H1 (cell line): Measurements from ENCODE around the gene RAD51B. TPM values are rescaled to one million over a fixed set of nuclear protein-coding genes. Genes with fewer than 3 reads are reported as not detected.

ENCODE experiments used
- CTCF ChIA-PET: fragments of 300-600 bp; sonication (Branson Sonifier 250); formaldehyde crosslinking; loops from one replicate; lab custom pipeline; 2021; ENCODE audit not compliant: partially characterized antibody; lab: Charles Lee
- POLR2A ChIA-PET: fragments of 300-600 bp; sonication (Branson Sonifier 250); formaldehyde crosslinking; loops from one replicate; lab custom pipeline; 2021; ENCODE audit warnings: inconsistent platforms; ENCODE audit not compliant: partially characterized antibody; lab: Charles Lee
- DNase-seq, 2 experiments: peaks; one replicate each; pipeline versions ENCODE4 v3.0.0 to v3.0.0-alpha.2; 2010 to 2022; ENCODE audit warnings: low spot score in 2 of 2, low read depth in 1 of 2, mixed read lengths in 1 of 2
- FAIRE-seq: peaks from 2 replicates; lab custom pipeline; 2011; peaks lifted over from hg19 to GRCh38; lab: Jason Lieb, UNC
- H2AFZ ChIP-seq: 2 replicates; pipeline ENCODE4 v1.8.1; 2012; ENCODE audit warnings: low read length, inconsistent platforms
- H2AK5ac ChIP-seq: 2 replicates; pipeline ENCODE4 v1.6.1; 2013; ENCODE audit warnings: low read depth, low read length
- H2BK120ac ChIP-seq: replicated peaks from 2 replicates; pipeline ENCODE3; 2013; ENCODE audit warnings: low read depth, low read length, inconsistent platforms
- H2BK12ac ChIP-seq: 2 replicates; pipeline ENCODE4 v1.6.1; 2013; ENCODE audit warnings: low read depth, low read length
- H2BK15ac ChIP-seq: 2 replicates; pipeline ENCODE4 v1.6.1; 2013; ENCODE audit warnings: low read length
- H2BK20ac ChIP-seq: 2 replicates; pipeline ENCODE4 v1.6.1; 2013; ENCODE audit warnings: low read length
- H2BK5ac ChIP-seq: 2 replicates; pipeline ENCODE4 v1.6.1; 2013; ENCODE audit warnings: low read depth, low read length
- H3K14ac ChIP-seq: 2 replicates; pipeline ENCODE4 v1.6.1; 2013; ENCODE audit warnings: inconsistent platforms; ENCODE audit not compliant: insufficient read length
- H3K18ac ChIP-seq: 2 replicates; pipeline ENCODE4 v1.6.1; 2013; ENCODE audit warnings: low read length; ENCODE audit errors: extremely low read depth
- H3K23ac ChIP-seq: 2 replicates; pipeline ENCODE4 v1.6.1; 2013; ENCODE audit warnings: inconsistent platforms; ENCODE audit not compliant: insufficient read length
- H3K23me2 ChIP-seq: 2 replicates; pipeline ENCODE4 v1.6.1; 2013; ENCODE audit warnings: low read depth, low read length
- H3K27ac ChIP-seq: 2 replicates; pipeline ENCODE4 v1.6.1; 2011; ENCODE audit warnings: low read depth, low read length, inconsistent platforms
- H3K27me3 ChIP-seq, 4 experiments: replicated peaks in 1 of 4; 1 replicate in 1 of 4; 2 replicates in 3 of 4; pipeline versions ENCODE4 v1.6.1 to v1.8.1; 2011 to 2013; ENCODE audit warnings: low read length in 3 of 4, mild to moderate bottlenecking in 3 of 4, inconsistent platforms in 2 of 4, mixed read lengths in 2 of 4, moderate library complexity in 1 of 4; ENCODE audit not compliant: control insufficient read depth in 3 of 4, insufficient read depth in 3 of 4; ENCODE audit errors: extremely low read depth in 1 of 4
- H3K36me3 ChIP-seq, 4 experiments: 2 replicates each; pipeline versions ENCODE4 v1.6.1 to v1.8.1; 2011 to 2013; ENCODE audit warnings: mild to moderate bottlenecking in 4 of 4, low read length in 3 of 4, moderate library complexity in 2 of 4, control low read depth in 1 of 4, inconsistent platforms in 1 of 4; ENCODE audit not compliant: insufficient read depth in 4 of 4, control insufficient read depth in 2 of 4
- H3K4ac ChIP-seq: replicated peaks from 2 replicates; pipeline ENCODE3; 2013; ENCODE audit warnings: low read length, low read depth, mixed read lengths, inconsistent platforms; ENCODE audit not compliant: insufficient read length
- H3K4me1 ChIP-seq, 4 experiments: replicated peaks in 1 of 4; 1 replicate in 1 of 4; 2 replicates in 3 of 4; pipeline versions ENCODE4 v1.6.1 to v1.8.1; 2011 to 2013; ENCODE audit warnings: low read length in 3 of 4, inconsistent platforms in 2 of 4, mixed read lengths in 1 of 4; ENCODE audit not compliant: insufficient read depth in 4 of 4, control insufficient read depth in 3 of 4
- H3K4me2 ChIP-seq, 2 experiments: 2 replicates each; pipeline versions ENCODE4 v1.6.1 to v1.8.1; 2011 to 2013; ENCODE audit warnings: low read depth in 2 of 2, low read length in 2 of 2, control low read depth in 1 of 2, inconsistent platforms in 1 of 2, mild to moderate bottlenecking in 1 of 2; ENCODE audit not compliant: insufficient read depth in 1 of 2
- H3K4me3 ChIP-seq, 4 experiments: fragments of 200-600, 300-600 bp in 1 of 4; sonication (generic), shearing (Covaris generic), sonication (Bioruptor Twin) in 1 of 4; 2 replicates each; pipeline versions ENCODE4 v1.5.1 to v1.8.1; 2011 to 2016; ENCODE audit warnings: low read length in 4 of 4, low read depth in 3 of 4, control low read depth in 2 of 4, inconsistent platforms in 2 of 4, mild to moderate bottlenecking in 2 of 4, mixed read lengths in 1 of 4, moderate library complexity in 1 of 4; ENCODE audit not compliant: insufficient read depth in 2 of 4; ENCODE audit errors: extremely low read depth in 1 of 4
- H3K56ac ChIP-seq: replicated peaks from 2 replicates; pipeline ENCODE3; 2013; ENCODE audit warnings: low read depth, mild to moderate bottlenecking, mixed read lengths, low read length, inconsistent platforms; ENCODE audit not compliant: insufficient read length
- H3K79me1 ChIP-seq: 2 replicates; pipeline ENCODE4 v1.6.1; 2013; ENCODE audit warnings: low read depth, low read length, control low read depth
- H3K79me2 ChIP-seq, 2 experiments: 2 replicates each; pipeline versions ENCODE4 v1.6.1 to v1.8.1; 2012 to 2013; ENCODE audit warnings: low read length in 2 of 2, mild to moderate bottlenecking in 2 of 2, inconsistent platforms in 1 of 2; ENCODE audit not compliant: insufficient read depth in 2 of 2, control insufficient read depth in 1 of 2
- H3K9ac ChIP-seq, 4 experiments: replicated peaks in 1 of 4; 1 replicate in 1 of 4; 2 replicates in 3 of 4; pipeline versions ENCODE4 v1.6.1 to v1.8.1; 2011 to 2013; ENCODE audit warnings: low read depth in 3 of 4, low read length in 3 of 4, control low read depth in 2 of 4, mild to moderate bottlenecking in 2 of 4, moderate library complexity in 2 of 4, inconsistent platforms in 1 of 4; ENCODE audit errors: extremely low read depth in 1 of 4
- H3K9me3 ChIP-seq, 2 experiments: 2 replicates each; pipeline versions ENCODE4 v1.6.1 to v1.8.1; 2012 to 2013; ENCODE audit warnings: mild to moderate bottlenecking in 2 of 2, moderate library complexity in 2 of 2, control low read depth in 1 of 2, inconsistent platforms in 1 of 2, low read depth in 1 of 2, low read length in 1 of 2, mixed read lengths in 1 of 2; ENCODE audit not compliant: insufficient read depth in 2 of 2
- H4K20me1 ChIP-seq, 2 experiments: replicated peaks in 1 of 2; 2 replicates each; pipeline versions ENCODE3 to v1.8.1; 2011 to 2013; ENCODE audit warnings: inconsistent platforms in 2 of 2, low read length in 2 of 2, mild to moderate bottlenecking in 1 of 2; ENCODE audit not compliant: insufficient read depth in 2 of 2, control insufficient read depth in 1 of 2
- H4K5ac ChIP-seq: 2 replicates; pipeline ENCODE4 v1.6.1; 2013; ENCODE audit warnings: low read length, low read depth, mixed read lengths, inconsistent platforms; ENCODE audit not compliant: insufficient read length
- H4K8ac ChIP-seq: 2 replicates; pipeline ENCODE4 v1.8.0; 2013; ENCODE audit warnings: mild to moderate bottlenecking, moderate library complexity, low read length, inconsistent platforms; ENCODE audit not compliant: insufficient read depth; ENCODE audit errors: extremely low read depth
- H4K91ac ChIP-seq: replicated peaks from 2 replicates; pipeline ENCODE3; 2013; ENCODE audit warnings: low read length, mixed read lengths, inconsistent platforms; ENCODE audit not compliant: insufficient read length
- CTBP2 ChIP-seq: IDR thresholded peaks from 2 replicates; pipeline ENCODE4 v1.7.0; 2011; ENCODE audit warnings: borderline replicate concordance, mild to moderate bottlenecking, moderate library complexity, mixed read lengths, low read length; ENCODE audit not compliant: insufficient read depth, insufficient read length
- GABPA ChIP-seq: IDR thresholded peaks from 2 replicates; pipeline ENCODE4 v1.6.1; 2011; ENCODE audit warnings: mild to moderate bottlenecking, low read length, moderate library complexity, borderline replicate concordance; ENCODE audit not compliant: insufficient read depth
- GTF2F1 ChIP-seq: IDR thresholded peaks from 2 replicates; pipeline ENCODE4 v1.6.1; 2012; ENCODE audit warnings: low read depth, low read length, improper control_type of control experiment, borderline replicate concordance
- HDAC6 ChIP-seq: IDR thresholded peaks from one replicate; pipeline ENCODE4 v1.7.1; 2012; ENCODE audit warnings: low read depth, mild to moderate bottlenecking, inconsistent platforms, low read length, moderate library complexity
- KDM4A ChIP-seq: IDR thresholded peaks from one replicate; pipeline ENCODE4 v1.7.1; 2012; ENCODE audit warnings: low read depth, mild to moderate bottlenecking, moderate library complexity, low read length, inconsistent platforms; ENCODE audit not compliant: severe bottlenecking
- PHF8 ChIP-seq: fragments of 200-600 bp; sonication (generic); conservative IDR thresholded peaks from 2 replicates; pipeline ENCODE4 v1.7.1; 2012; ENCODE audit warnings: low read depth, mild to moderate bottlenecking, inconsistent platforms, low read length, moderate library complexity
- POLR2AphosphoS5 ChIP-seq: IDR thresholded peaks from 2 replicates; pipeline ENCODE4 v1.6.1; 2011; ENCODE audit warnings: low read depth, low read length
- SAP30 ChIP-seq: fragments of 300-600 bp; sonication (generic); IDR thresholded peaks from 2 replicates; pipeline ENCODE4 v1.7.1; 2012; ENCODE audit warnings: low read length, moderate library complexity, mild to moderate bottlenecking, inconsistent platforms; ENCODE audit not compliant: insufficient read depth, insufficient replicate concordance
- SP2 ChIP-seq: IDR thresholded peaks from 2 replicates; pipeline ENCODE4 v1.6.1; 2012; ENCODE audit warnings: mild to moderate bottlenecking, low read length, inconsistent platforms
- SRF ChIP-seq: IDR thresholded peaks from 2 replicates; pipeline ENCODE4 v1.6.1; 2011; ENCODE audit warnings: mild to moderate bottlenecking, low read depth, low read length, moderate library complexity
- TAF1 ChIP-seq: IDR thresholded peaks from 2 replicates; pipeline ENCODE4 v1.6.1; 2011; ENCODE audit warnings: mild to moderate bottlenecking, low read depth, low read length
- TCF12 ChIP-seq: IDR thresholded peaks from 2 replicates; pipeline ENCODE4 v1.6.1; 2011; ENCODE audit warnings: low read depth, mild to moderate bottlenecking, low read length
- TEAD4 ChIP-seq: IDR thresholded peaks from 2 replicates; pipeline ENCODE4 v1.6.1; 2012; ENCODE audit warnings: low read depth, low read length, inconsistent platforms, mixed read lengths
- YY1 ChIP-seq: IDR thresholded peaks from 2 replicates; pipeline ENCODE4 v1.6.1; 2011; ENCODE audit warnings: low read depth, mild to moderate bottlenecking, low read length
- WGBS, 2 experiments: shearing (Covaris generic) in 1 of 2; methylation state at CpG; one replicate each; pipeline versions ENCODE4 v1.1.6 to v1.1.7; 2013 to 2015; ENCODE audit warnings: low lambda C conversion rate in 2 of 2, mixed read lengths in 2 of 2, inconsistent platforms in 1 of 2, low coverage in 1 of 2, missing lambda C conversion rate in 1 of 2; ENCODE audit not compliant: insufficient replicate concordance in 2 of 2, insufficient coverage in 1 of 2, insufficient read length in 1 of 2; ENCODE audit errors: extremely low coverage in 1 of 2, missing lambda C conversion rate in 1 of 2; 5-methylcytosine and 5-hydroxymethylcytosine counted together
- polyA plus RNA-seq, 7 experiments: library from polyadenylated mRNA; depleted of rRNA in 3 of 7; stranded (reverse) in 5 of 7; unstranded in 2 of 7; fragments of >200 nt in 5 of 7; fragments of 200-250 nt in 2 of 7; gene quantifications; 1 replicate in 5 of 7; 2 replicates in 1 of 7; 4 replicates in 1 of 7; pipeline versions ENCODE4 v1.2.1 to v1.2.3, GENCODE V29; 2011 to 2013; ENCODE audit warnings: missing spikeins in 2 of 7, mixed read lengths in 2 of 7
- total RNA-seq: library from RNA; stranded (reverse); fragmentation: NEBNext Ultra II Directional; extraction: Animal tissue kit (Norgen Biotek cat#: 25700); gene quantifications from 2 replicates; pipeline ENCODE4 v1.2.1, GENCODE V29; 2021

Gene RAD51B
- total and polyA plus RNA-seq, 2 of the 8 experiments (the other 6 are each of a cell fraction or from before 2014, with no cell fraction given) = 3.9 to 14.9 TPM

- ChIA-PET POLR2A (no interaction called here), CTCF (no interaction called here)
- H4K5ac ChIP-seq = no peak overlapping the region
- H4K8ac ChIP-seq = no peak overlapping the region; the same call in 1 of the 2 replicates
- no peaks in the 10 kb centered on the region for H3K23me2 ChIP-seq
- H3K18ac ChIP-seq = no peak overlapping the region
- no peak overlapping the region for H4K91ac ChIP-seq
- H3K27me3 ChIP-seq = no peaks in the 10 kb centered on the region; a peak in 1 of 7 replicates
- no peak overlapping the region for H3K27ac ChIP-seq
- no peaks in the 10 kb centered on the region for H3K36me3 ChIP-seq
- H3K4me3 ChIP-seq = no peak overlapping the region
- DNase-seq = no peak
- H2AK5ac ChIP-seq = no peak overlapping the region
- H3K79me1 ChIP-seq = no peaks in the 10 kb centered on the region
- no peak overlapping the region for H3K14ac ChIP-seq
- no peak overlapping the region for H3K23ac ChIP-seq
- no peaks in the 10 kb centered on the region for H3K9me3 ChIP-seq
- H3K4me2 ChIP-seq = no peak overlapping the region
- H3K4ac ChIP-seq = no peak overlapping the region
- no peaks in the 10 kb centered on the region for H4K20me1 ChIP-seq
- no peak overlapping the region for H2BK5ac ChIP-seq
- 78% methylated on average over 4 of the region's 4 CpGs; no CpG with 5 or more reads in 1 of the 2 experiments for WGBS, 2 experiments
- no peaks in the 10 kb centered on the region for H3K79me2 ChIP-seq
- no peak overlapping the region for H2BK15ac ChIP-seq
- H3K4me1 ChIP-seq = no peaks in the 10 kb centered on the region
- no peak overlapping the region for H2BK20ac ChIP-seq
- H2AFZ ChIP-seq = no peak overlapping the region
- H3K9ac ChIP-seq = no peak overlapping the region
- H2BK12ac ChIP-seq = no peak overlapping the region
- H2BK120ac ChIP-seq = no peak overlapping the region
- FAIRE-seq = no peak
- H3K56ac ChIP-seq = no peak overlapping the region
- no peak for TF ChIP-seq TCF12
- no peak for TF ChIP-seq TAF1
- TF ChIP-seq PHF8 = no peak
- TF ChIP-seq TEAD4 = no peak
- TF ChIP-seq HDAC6 = no peak
- TF ChIP-seq SRF = no peak
- TF ChIP-seq POLR2AphosphoS5 = no peak
- no peak for TF ChIP-seq CTBP2
- TF ChIP-seq YY1 = no peak
- TF ChIP-seq KDM4A = no peak
- no peak for TF ChIP-seq SP2
- TF ChIP-seq GTF2F1 = no peak
- TF ChIP-seq GABPA = no peak
- no peak for TF ChIP-seq SAP30
Observed at GRCh38 chr14:68541178-68541896, 721.8 kb downstream of the RAD51B start.
